ENCODE data around the gene METTL18.
"Not testable (repeated sequence)": the region's sequence is repeated elsewhere in the genome, so short reads cannot be mapped to it uniquely, and the experiment has no call there.

METTL18 gene

GRCh38 chr1:169794530-169795416 is at the start of gene METTL18:
Gene METTL18, minus strand, starts transcription at chr1:169794907. Its CDS starts 1,212 bp downstream, at chr1:169793695.
- H3K4me1 Mint-ChIP-seq (ENCODE audit: low read depth), result peaks cover 14% of the 10 kb centered on the region

GRCh38 chr1:169838942-169839341 is 44.2 kb upstream of the METTL18 start:
- no peaks in the 10 kb centered on the region for H3K4me1 Mint-ChIP-seq (ENCODE audit: low read depth)
- H3K9me3 Mint-ChIP-seq, result peaks cover 11% of the 10 kb centered on the region
- peaks cover 55% of the 10 kb centered on the region for H3K36me3 Mint-ChIP-seq (ENCODE audit: low read depth)
- intact Hi-C loops (cut with micrococcal nuclease), result no loop called here
- H3K27ac Mint-ChIP-seq, result no peak overlapping the region
- no peaks in the 10 kb centered on the region for H3K27me3 Mint-ChIP-seq
- no peak overlapping the region for H3K4me3 Mint-ChIP-seq

More at GRCh38 chr1:169794530-169795416, at the start of gene METTL18:
- intact Hi-C loops (cut with micrococcal nuclease), result loop anchor here (1.0 to 5.0 kb wide), 2 partner anchors 99 to 427 kb away; partner anchors contain the start of genes BLZF1, NME7 and SCYL3
- peak within 1 kb of the TSS; percentile 99 for H3K27ac Mint-ChIP-seq
- peak within 1 kb of the TSS; percentile 92 for H3K4me3 Mint-ChIP-seq
- H3K9me3 Mint-ChIP-seq, result no peaks in the 10 kb centered on the region
- peaks cover 33% of the 10 kb centered on the region for H3K36me3 Mint-ChIP-seq (ENCODE audit: low read depth)
- H3K27me3 Mint-ChIP-seq, result peaks cover 2% of the 10 kb centered on the region

- no peaks in the 10 kb centered on the region for H3K4me1 Mint-ChIP-seq (ENCODE audit: low read depth)
- no peaks in the 10 kb centered on the region for H3K27me3 Mint-ChIP-seq
- peaks cover 11% of the 10 kb centered on the region for H3K9me3 Mint-ChIP-seq
- peaks cover 62% of the 10 kb centered on the region for H3K36me3 Mint-ChIP-seq (ENCODE audit: low read depth)
- H3K27ac Mint-ChIP-seq, result no peak overlapping the region
- no peak overlapping the region for H3K4me3 Mint-ChIP-seq
- intact Hi-C loops (cut with micrococcal nuclease), result no loop called here
These were observed 41.5 kb upstream of the METTL18 start for GRCh38 chr1:169836198-169836597.

GRCh38 chr1:169835647-169836046 is 40.9 kb upstream of the METTL18 start:
- H3K9me3 Mint-ChIP-seq, result peaks cover 11% of the 10 kb centered on the region
- H3K27ac Mint-ChIP-seq, result no peak overlapping the region
- peaks cover 62% of the 10 kb centered on the region for H3K36me3 Mint-ChIP-seq (ENCODE audit: low read depth)
- no peaks in the 10 kb centered on the region for H3K27me3 Mint-ChIP-seq
- H3K4me3 Mint-ChIP-seq, result no peak overlapping the region
- no peaks in the 10 kb centered on the region for H3K4me1 Mint-ChIP-seq (ENCODE audit: low read depth)
- intact Hi-C loops (cut with micrococcal nuclease), result no loop called here

GRCh38 chr1:169834869-169835268 is 40.2 kb upstream of the METTL18 start:
- intact Hi-C loops (cut with micrococcal nuclease), result no loop called here
- H3K36me3 Mint-ChIP-seq (ENCODE audit: low read depth), result peaks cover 58% of the 10 kb centered on the region
- no peaks in the 10 kb centered on the region for H3K4me1 Mint-ChIP-seq (ENCODE audit: low read depth)
- no peak overlapping the region for H3K4me3 Mint-ChIP-seq
- peaks cover 11% of the 10 kb centered on the region for H3K9me3 Mint-ChIP-seq
- no peaks in the 10 kb centered on the region for H3K27me3 Mint-ChIP-seq
- no peak overlapping the region for H3K27ac Mint-ChIP-seq

GRCh38 chr1:169833179-169833901 is 38.6 kb upstream of the METTL18 start:
- Mint-ChIP-seq H3K4me1 (ENCODE audit: low read depth) (no peaks in the 10 kb centered on the region), H3K27ac (no peak overlapping the region)
- intact Hi-C loops (cut with micrococcal nuclease), result no loop called here

GRCh38 chr1:169829671-169830070 is 35.0 kb upstream of the METTL18 start:
- Mint-ChIP-seq H3K36me3 (ENCODE audit: low read depth) (peaks cover 50% of the 10 kb centered on the region), H3K27me3 (no peaks in the 10 kb centered on the region), H3K4me1 (ENCODE audit: low read depth) (no peaks in the 10 kb centered on the region), H3K9me3 (no peaks in the 10 kb centered on the region), H3K27ac (no peak overlapping the region), H3K4me3 (no peak overlapping the region)
- intact Hi-C loops (cut with micrococcal nuclease), result no loop called here

More at GRCh38 chr1:169833179-169833901, 38.6 kb upstream of the METTL18 start:
- Mint-ChIP-seq H3K9me3 (no peaks in the 10 kb centered on the region), H3K27me3 (no peaks in the 10 kb centered on the region), H3K4me3 (no peak overlapping the region), H3K36me3 (ENCODE audit: low read depth) (peaks cover 51% of the 10 kb centered on the region)

GRCh38 chr1:169824153-169824552 is 29.4 kb upstream of the METTL18 start:
- Mint-ChIP-seq H3K9me3 (no peaks in the 10 kb centered on the region), H3K27me3 (no peaks in the 10 kb centered on the region), H3K4me1 (ENCODE audit: low read depth) (no peaks in the 10 kb centered on the region), H3K4me3 (no peak overlapping the region), H3K27ac (no peak overlapping the region), H3K36me3 (ENCODE audit: low read depth) (peaks cover 43% of the 10 kb centered on the region)
- intact Hi-C loops (cut with micrococcal nuclease), result no loop called here

GRCh38 chr1:169821500-169821899 is 26.8 kb upstream of the METTL18 start:
- Mint-ChIP-seq H3K36me3 (ENCODE audit: low read depth) (peaks cover 41% of the 10 kb centered on the region), H3K4me1 (ENCODE audit: low read depth) (no peaks in the 10 kb centered on the region), H3K27me3 (no peaks in the 10 kb centered on the region), H3K27ac (no peak overlapping the region), H3K9me3 (no peaks in the 10 kb centered on the region), H3K4me3 (no peak overlapping the region)
- intact Hi-C loops (cut with micrococcal nuclease), result no loop called here

GRCh38 chr1:169816617-169817016 is 21.9 kb upstream of the METTL18 start:
- peaks cover 14% of the 10 kb centered on the region for H3K36me3 Mint-ChIP-seq (ENCODE audit: low read depth)
- intact Hi-C loops (cut with micrococcal nuclease), result no loop called here
- no peaks in the 10 kb centered on the region for H3K27me3 Mint-ChIP-seq
- H3K4me3 Mint-ChIP-seq, result no peak overlapping the region
- H3K4me1 Mint-ChIP-seq (ENCODE audit: low read depth), result no peaks in the 10 kb centered on the region
- H3K9me3 Mint-ChIP-seq, result no peaks in the 10 kb centered on the region
- no peak overlapping the region for H3K27ac Mint-ChIP-seq

- no peak overlapping the region for H3K4me3 Mint-ChIP-seq
- H3K4me1 Mint-ChIP-seq (ENCODE audit: low read depth), result no peaks in the 10 kb centered on the region
- no peaks in the 10 kb centered on the region for H3K9me3 Mint-ChIP-seq
- H3K27me3 Mint-ChIP-seq, result no peaks in the 10 kb centered on the region
- H3K36me3 Mint-ChIP-seq (ENCODE audit: low read depth), result peaks cover 15% of the 10 kb centered on the region
- H3K27ac Mint-ChIP-seq, result no peak overlapping the region
- intact Hi-C loops (cut with micrococcal nuclease), result no loop called here
These were observed 19.6 kb upstream of the METTL18 start for GRCh38 chr1:169814265-169814664.

- H3K9me3 Mint-ChIP-seq, result no peaks in the 10 kb centered on the region
- H3K4me3 Mint-ChIP-seq, result no peak overlapping the region
- peaks cover 25% of the 10 kb centered on the region for H3K36me3 Mint-ChIP-seq (ENCODE audit: low read depth)
- no peak overlapping the region for H3K27ac Mint-ChIP-seq
- no peaks in the 10 kb centered on the region for H3K27me3 Mint-ChIP-seq
- intact Hi-C loops (cut with micrococcal nuclease), result no loop called here
- no peaks in the 10 kb centered on the region for H3K4me1 Mint-ChIP-seq (ENCODE audit: low read depth)
These were observed 17.4 kb upstream of the METTL18 start for GRCh38 chr1:169812131-169812530.

- H3K36me3 Mint-ChIP-seq (ENCODE audit: low read depth), result peaks cover 25% of the 10 kb centered on the region
- intact Hi-C loops (cut with micrococcal nuclease); H3K27ac Mint-ChIP-seq; H3K9me3 Mint-ChIP-seq; H3K4me1 Mint-ChIP-seq (ENCODE audit: low read depth); H3K4me3 Mint-ChIP-seq; H3K27me3 Mint-ChIP-seq: not testable (repeated sequence)
These were observed 16.8 kb upstream of the METTL18 start for GRCh38 chr1:169811418-169812035.
